NB4 (cell line): ENCODE results near the gene FBRS.

Source experiments
- DNase-seq: peaks from one replicate; pipeline ENCODE4 v3.0.0; 2010; ENCODE audit warnings: low read depth
- H3K4me3 ChIP-seq: one replicate; pipeline ENCODE4 v1.5.1; 2011; ENCODE audit warnings: mild to moderate bottlenecking, low read depth, low read length, moderate library complexity
- CTCF ChIP-seq: IDR thresholded peaks from one replicate; pipeline ENCODE4 v1.5.1; 2012; ENCODE audit warnings: low read depth, low read length
- MAX ChIP-seq: IDR thresholded peaks from 2 replicates; pipeline ENCODE4 v1.6.1; 2011; ENCODE audit warnings: low read depth, low read length
- MYC ChIP-seq: IDR thresholded peaks from 2 replicates; pipeline ENCODE4 v1.6.1; 2011; ENCODE audit warnings: low read depth, low read length
- POLR2A ChIP-seq: IDR thresholded peaks from 2 replicates; pipeline ENCODE4 v1.6.1; 2011; ENCODE audit warnings: mild to moderate bottlenecking; ENCODE audit not compliant: insufficient read length; ENCODE audit errors: extremely low read depth

FBRS gene

GRCh38 chr16:30619202-30619601 lies 39.0 kb upstream of the FBRS start:
- TF ChIP-seq POLR2A = no peak
- DNase-seq = no peak
- H3K4me3 ChIP-seq = no peak overlapping the region

GRCh38 chr16:30619638-30620037 lies 38.6 kb upstream of the FBRS start:
- DNase-seq = no peak
- TF ChIP-seq CTCF = no peak
- TF ChIP-seq MYC = no peak
- no peak for TF ChIP-seq POLR2A
- H3K4me3 ChIP-seq = no peak overlapping the region

- no peak overlapping the region for H3K4me3 ChIP-seq
- no peak for TF ChIP-seq MAX
- TF ChIP-seq POLR2A = no peak
- no peak for TF ChIP-seq MYC
- no peak for TF ChIP-seq CTCF
- no peak for DNase-seq
These were observed 38.1 kb upstream of the FBRS start for GRCh38 chr16:30620169-30620568.

GRCh38 chr16:30621765-30622164 lies 36.5 kb upstream of the FBRS start:
- TF ChIP-seq MAX = no peak
- no peak for TF ChIP-seq CTCF
- no peak for TF ChIP-seq POLR2A
- TF ChIP-seq MYC = no peak
- no peak overlapping the region for H3K4me3 ChIP-seq
- DNase-seq = no peak

GRCh38 chr16:30622455-30623032 lies 35.7 kb upstream of the FBRS start:
- TF ChIP-seq CTCF (no peak), POLR2A (no peak), MAX (no peak), MYC (no peak)
- no peak overlapping the region for H3K4me3 ChIP-seq
- DNase-seq = no peak

GRCh38 chr16:30623536-30624283 lies 34.5 kb upstream of the FBRS start:
- no peak for DNase-seq
- no peak overlapping the region for H3K4me3 ChIP-seq
- TF ChIP-seq MYC (no peak), CTCF (no peak), POLR2A (no peak), MAX (no peak)
